Spleen (tissue), 7 donors: Measurements from ENCODE around the gene PRDX1.

Experiments
- CTCF ChIP-seq, 11 experiments: fragments of 200-600 bp in 7 of 11; fragments of 450-650 bp in 4 of 11; sonication (generic) in 4 of 11; IDR thresholded peaks in 8 of 11; conservative IDR thresholded peaks in 3 of 11; 1 replicate in 7 of 11; 2 replicates in 4 of 11; pipeline versions ENCODE4 v1.4.0 to v1.8.0; 2016 to 2021; ENCODE audit warnings: antibody characterized with exemption in 11 of 11, inconsistent platforms in 4 of 11, mild to moderate bottlenecking in 1 of 11
- POLR2A ChIP-seq, 3 donors: fragments of 450-650 bp; IDR thresholded peaks; one replicate each; pipeline ENCODE4 v1.5.1; 2017; ENCODE audit warnings: antibody characterized with exemption in 3 of 3, mild to moderate bottlenecking in 1 of 3
- POLR2AphosphoS5 ChIP-seq, 3 donors: sonication (generic); formaldehyde crosslinking; IDR thresholded peaks; one replicate each; pipeline ENCODE4 v1.5.1; 2017; ENCODE audit warnings: antibody characterized with exemption in 3 of 3
- donor health status: DM: no; HTN: no; CAD: no; lungs with moderate emphysema.
- donor health status: DM: no; HTN: no; CAD: no.
- donor health status: DM: no; HTN: no; CAD: no.

GRCh38 chr1:45516036-45516435, 5.6 kb downstream of the PRDX1 start:
- TF ChIP-seq CTCF (IDR thresholded peaks at IDR 0.05 in 8 of 11, conservative IDR thresholded peaks at IDR 0.05 in 3 of 11) (no peak), POLR2A (IDR thresholded peaks at IDR 0.05) (no peak), POLR2AphosphoS5 (IDR thresholded peaks at IDR 0.05) (no peak)
